ENCODE results near the gene SCAPER. TPM values are rescaled to one million over a fixed set of nuclear protein-coding genes. Genes with fewer than 3 reads are reported as not detected.

SCAPER gene
- total and polyA plus RNA-seq, 10 donors: 3.9 to 53.3 (median 34.0) TPM

DNA sequence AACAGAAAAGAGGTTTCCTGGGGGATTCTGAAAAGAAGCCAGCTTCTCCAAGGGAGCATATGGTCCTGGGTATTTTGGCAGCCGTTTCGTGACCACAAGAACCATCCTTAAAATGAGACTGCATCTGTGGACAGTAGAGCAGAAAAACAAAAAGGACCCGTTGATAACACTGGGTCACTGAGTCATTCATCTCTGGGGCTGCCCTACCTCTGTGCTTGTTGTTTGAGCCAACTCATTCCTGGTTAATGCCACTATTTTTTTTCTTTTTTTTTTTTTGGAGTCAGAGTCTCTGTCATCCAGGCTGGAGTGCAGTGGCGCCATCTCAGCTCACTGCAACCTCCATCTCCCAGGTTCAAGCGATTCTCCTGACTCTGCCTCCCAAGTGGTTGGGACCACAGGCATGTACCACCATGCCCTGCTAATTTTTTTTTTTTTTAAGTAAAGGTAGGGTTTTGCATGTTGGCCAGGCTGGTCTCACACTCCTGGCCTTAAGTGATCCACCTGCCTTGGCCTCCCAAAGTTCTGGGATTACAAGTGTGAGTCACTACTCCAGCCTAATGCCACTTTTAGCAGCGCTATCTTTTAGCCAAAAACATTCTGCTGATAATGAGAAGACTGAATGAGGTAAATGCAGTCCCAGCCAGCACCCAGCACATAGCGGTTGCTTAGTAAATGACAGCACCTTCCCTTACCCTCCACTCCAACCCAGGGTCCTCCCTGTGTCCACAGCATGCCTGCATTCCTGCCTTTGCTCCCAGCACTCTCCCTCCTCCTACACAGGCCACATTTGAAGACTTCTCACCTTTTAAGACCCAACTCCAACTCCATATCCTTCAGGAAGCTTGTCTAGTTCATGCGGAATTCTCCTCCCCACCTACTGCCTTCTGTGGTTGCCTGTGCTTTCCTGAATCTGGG, 577.7 kb downstream of the SCAPER start:
- 75 to 89% (median 78%) methylated on average over 8 of the region's 8 CpGs for WGBS, 5 donors
- Histone ChIP-seq H3K9me3 (no peaks in the 10 kb centered on the region), H3K4me1 (no peaks in the 10 kb centered on the region), H3K4me3 (no peak overlapping the region), H3K27ac (no peak overlapping the region), H3K36me3 (no peaks in the 10 kb centered on the region), H3K27me3 (replicated peaks in 1 of 7) (peaks cover 0 to 83% (median 10%) of the 10 kb centered on the region in 7 donors)
- no peak for DNase-seq
- intact Hi-C loops (cut with DNase I; ENCODE audit: low total_unique reads): no loop called here
- TF ChIP-seq CTCF (IDR thresholded peaks at IDR 0.05 in 8 of 11, conservative IDR thresholded peaks at IDR 0.05 in 3 of 11): no peak
- TF ChIP-seq POLR2A (IDR thresholded peaks at IDR 0.05): no peak
- no peak for TF ChIP-seq POLR2AphosphoS5 (IDR thresholded peaks at IDR 0.05)

DNA sequence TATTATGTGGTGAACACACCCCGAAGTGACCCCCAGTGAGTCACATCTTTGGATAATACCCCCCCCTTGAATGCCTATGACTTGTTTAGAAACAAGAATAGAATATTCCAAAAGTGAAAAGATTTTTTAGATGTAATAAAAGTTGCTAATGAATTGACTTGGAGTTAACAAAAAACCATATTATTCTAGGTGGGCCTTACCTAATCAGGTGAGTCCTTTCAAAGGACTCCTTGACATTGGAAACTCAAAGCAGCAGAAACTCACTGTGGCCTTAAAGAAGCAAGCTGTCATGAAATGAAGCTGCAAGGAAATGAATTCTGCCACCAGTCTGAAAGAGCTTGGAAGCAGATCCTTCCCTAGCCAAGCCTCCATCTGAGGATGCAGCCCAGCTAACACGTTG, 579.4 kb downstream of the SCAPER start:
- H3K27me3 ChIP-seq (replicated peaks in 1 of 7): peaks cover 0 to 85% (median 10%) of the 10 kb centered on the region in 7 donors
- H3K4me1 ChIP-seq: no peaks in the 10 kb centered on the region
- DNase-seq: no peak
- no peak overlapping the region for H3K27ac ChIP-seq
- intact Hi-C loops (cut with DNase I; ENCODE audit: low total_unique reads): no loop called here
- no peaks in the 10 kb centered on the region for H3K36me3 ChIP-seq
- no peak overlapping the region for H3K4me3 ChIP-seq
- WGBS, 5 donors: 63 to 96% (median 77%) methylated on average over 2 of the region's 2 CpGs
- no peak for TF ChIP-seq POLR2A (IDR thresholded peaks at IDR 0.05)
- no peak for TF ChIP-seq POLR2AphosphoS5 (IDR thresholded peaks at IDR 0.05)
- no peak for TF ChIP-seq CTCF (IDR thresholded peaks at IDR 0.05 in 8 of 11, conservative IDR thresholded peaks at IDR 0.05 in 3 of 11)
- no peaks in the 10 kb centered on the region for H3K9me3 ChIP-seq

DNA sequence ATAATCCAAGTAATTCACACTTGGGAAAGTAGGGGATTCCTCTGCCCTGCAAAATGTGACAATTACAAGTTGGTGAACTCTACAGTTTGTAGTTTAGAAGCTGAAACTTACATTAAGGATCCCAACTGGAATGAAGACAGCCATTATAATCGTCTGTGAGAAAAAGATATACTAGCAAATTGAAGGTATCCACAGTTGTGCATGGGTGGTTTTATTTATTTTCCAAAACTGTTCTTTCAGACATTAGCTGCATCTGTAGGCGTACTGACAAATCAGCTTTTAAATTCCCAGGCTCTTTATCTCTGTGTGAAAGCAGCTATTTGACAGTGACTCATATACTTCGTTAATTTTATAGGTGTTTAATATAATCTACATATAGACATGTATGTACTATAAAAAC, 581.1 kb downstream of the SCAPER start:
- TF ChIP-seq POLR2A (IDR thresholded peaks at IDR 0.05) (no peak), POLR2AphosphoS5 (IDR thresholded peaks at IDR 0.05) (no peak), CTCF (IDR thresholded peaks at IDR 0.05 in 8 of 11, conservative IDR thresholded peaks at IDR 0.05 in 3 of 11) (no peak)
- DNase-seq: no peak
- Histone ChIP-seq H3K4me3 (no peak overlapping the region), H3K36me3 (no peaks in the 10 kb centered on the region), H3K9me3 (no peaks in the 10 kb centered on the region), H3K27me3 (replicated peaks in 1 of 7) (peaks cover 0 to 75% (median 10%) of the 10 kb centered on the region in 7 donors), H3K27ac (no peak overlapping the region), H3K4me1 (no peaks in the 10 kb centered on the region)
- intact Hi-C loops (cut with DNase I; ENCODE audit: low total_unique reads): no loop called here
- WGBS, 5 donors: 76 to 90% (median 84%) methylated on average over 3 of the region's 3 CpGs

DNA sequence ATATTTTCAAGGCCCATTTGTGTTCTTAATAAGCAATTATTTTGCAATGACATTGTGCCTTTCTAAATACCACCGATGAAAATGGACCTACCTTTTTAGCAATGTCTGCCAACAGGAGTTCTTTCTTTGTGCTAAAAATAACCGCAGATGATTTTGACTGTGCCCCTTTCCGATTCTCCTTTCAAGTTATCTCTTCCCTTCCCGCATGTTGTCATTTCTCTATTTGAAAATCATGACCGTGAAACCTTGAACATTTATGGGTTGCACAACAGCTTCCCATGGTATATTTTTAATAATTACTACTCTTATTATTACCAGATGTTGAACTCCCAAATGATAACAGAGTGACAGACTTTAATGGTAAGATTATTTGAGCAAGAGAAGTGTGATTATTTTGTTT, 583.5 kb downstream of the SCAPER start:
- H3K36me3 ChIP-seq: no peaks in the 10 kb centered on the region
- H3K4me3 ChIP-seq: no peak overlapping the region
- intact Hi-C loops (cut with DNase I; ENCODE audit: low total_unique reads): no loop called here
- H3K27ac ChIP-seq: no peak overlapping the region
- TF ChIP-seq CTCF (IDR thresholded peaks at IDR 0.05 in 8 of 11, conservative IDR thresholded peaks at IDR 0.05 in 3 of 11) (no peak), POLR2AphosphoS5 (IDR thresholded peaks at IDR 0.05) (no peak), POLR2A (IDR thresholded peaks at IDR 0.05) (no peak)
- no peak for DNase-seq
- no peaks in the 10 kb centered on the region for H3K4me1 ChIP-seq
- WGBS, 5 donors: 76 to 83% (median 80%) methylated on average over 5 of the region's 5 CpGs
- H3K27me3 ChIP-seq (replicated peaks in 1 of 7): peaks cover 0 to 59% (median 7%) of the 10 kb centered on the region in 7 donors
- no peaks in the 10 kb centered on the region for H3K9me3 ChIP-seq
